ENCODE results near the gene GPR152. TPM values are rescaled to one million over a fixed set of nuclear protein-coding genes. Genes with fewer than 3 reads are reported as not detected.

The GPR152 gene, protein sequence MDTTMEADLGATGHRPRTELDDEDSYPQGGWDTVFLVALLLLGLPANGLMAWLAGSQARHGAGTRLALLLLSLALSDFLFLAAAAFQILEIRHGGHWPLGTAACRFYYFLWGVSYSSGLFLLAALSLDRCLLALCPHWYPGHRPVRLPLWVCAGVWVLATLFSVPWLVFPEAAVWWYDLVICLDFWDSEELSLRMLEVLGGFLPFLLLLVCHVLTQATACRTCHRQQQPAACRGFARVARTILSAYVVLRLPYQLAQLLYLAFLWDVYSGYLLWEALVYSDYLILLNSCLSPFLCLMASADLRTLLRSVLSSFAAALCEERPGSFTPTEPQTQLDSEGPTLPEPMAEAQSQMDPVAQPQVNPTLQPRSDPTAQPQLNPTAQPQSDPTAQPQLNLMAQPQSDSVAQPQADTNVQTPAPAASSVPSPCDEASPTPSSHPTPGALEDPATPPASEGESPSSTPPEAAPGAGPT
- not detected for polyA plus RNA-seq (2013, experiment 1 of 2; ENCODE audit: insufficient read length)
- not detected for polyA plus RNA-seq (2013, experiment 2 of 2; ENCODE audit: insufficient read length)

DNA sequence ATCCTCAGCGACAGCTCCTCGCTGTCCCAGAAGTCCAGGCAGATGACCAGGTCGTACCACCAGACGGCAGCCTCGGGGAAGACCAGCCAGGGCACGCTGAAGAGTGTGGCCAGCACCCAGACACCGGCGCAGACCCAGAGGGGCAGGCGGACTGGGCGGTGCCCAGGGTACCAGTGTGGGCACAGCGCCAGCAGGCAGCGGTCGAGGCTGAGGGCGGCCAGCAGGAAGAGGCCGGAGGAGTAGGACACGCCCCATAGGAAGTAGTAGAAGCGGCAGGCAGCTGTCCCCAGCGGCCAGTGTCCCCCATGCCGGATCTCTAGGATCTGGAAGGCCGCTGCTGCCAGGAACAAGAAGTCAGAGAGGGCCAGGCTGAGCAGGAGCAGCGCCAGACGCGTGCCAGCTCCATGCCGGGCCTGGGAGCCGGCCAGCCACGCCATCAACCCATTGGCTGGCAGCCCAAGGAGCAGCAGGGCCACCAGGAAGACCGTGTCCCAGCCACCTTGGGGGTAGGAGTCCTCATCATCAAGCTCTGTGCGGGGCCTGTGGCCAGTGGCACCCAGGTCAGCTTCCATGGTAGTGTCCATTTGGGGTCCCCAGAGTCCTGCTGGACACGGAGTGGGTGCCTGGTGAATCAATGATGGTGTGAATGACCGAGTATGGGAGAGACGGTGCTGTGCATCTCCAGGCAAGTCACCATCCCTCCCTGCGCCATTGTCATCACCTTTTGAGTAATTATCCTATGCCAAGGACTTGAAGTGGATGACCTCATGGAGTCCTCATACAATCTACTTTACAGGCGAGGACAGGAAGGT lies at the start of gene GPR152:
Gene GPR152, minus strand, starts transcription at position 589 of the 812 bp plus-strand sequence. Its CDS starts 5 bp downstream, at position 584.
- DNase-seq = no peak

DNA sequence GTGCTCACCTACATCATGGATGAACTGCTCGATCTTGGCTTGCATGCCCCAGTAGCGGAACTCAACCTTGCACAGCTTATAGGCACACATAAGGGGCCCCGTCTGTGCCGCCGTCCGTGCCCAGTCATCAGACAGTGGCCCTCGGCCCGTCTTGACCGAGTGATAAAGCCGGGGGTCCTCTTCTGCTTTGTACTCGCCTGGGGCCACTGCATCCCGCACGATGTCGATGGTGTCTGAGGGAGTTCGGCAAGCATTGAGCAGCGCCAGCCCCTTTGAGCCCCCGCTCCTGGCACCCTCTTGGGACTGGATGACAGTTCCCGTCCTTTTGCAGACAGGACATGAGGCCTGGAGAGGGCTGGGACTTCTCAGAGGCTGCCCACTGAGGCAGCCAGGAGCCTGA lies 49.3 kb upstream of the GPR152 start:
- DNase-seq = no peak

DNA sequence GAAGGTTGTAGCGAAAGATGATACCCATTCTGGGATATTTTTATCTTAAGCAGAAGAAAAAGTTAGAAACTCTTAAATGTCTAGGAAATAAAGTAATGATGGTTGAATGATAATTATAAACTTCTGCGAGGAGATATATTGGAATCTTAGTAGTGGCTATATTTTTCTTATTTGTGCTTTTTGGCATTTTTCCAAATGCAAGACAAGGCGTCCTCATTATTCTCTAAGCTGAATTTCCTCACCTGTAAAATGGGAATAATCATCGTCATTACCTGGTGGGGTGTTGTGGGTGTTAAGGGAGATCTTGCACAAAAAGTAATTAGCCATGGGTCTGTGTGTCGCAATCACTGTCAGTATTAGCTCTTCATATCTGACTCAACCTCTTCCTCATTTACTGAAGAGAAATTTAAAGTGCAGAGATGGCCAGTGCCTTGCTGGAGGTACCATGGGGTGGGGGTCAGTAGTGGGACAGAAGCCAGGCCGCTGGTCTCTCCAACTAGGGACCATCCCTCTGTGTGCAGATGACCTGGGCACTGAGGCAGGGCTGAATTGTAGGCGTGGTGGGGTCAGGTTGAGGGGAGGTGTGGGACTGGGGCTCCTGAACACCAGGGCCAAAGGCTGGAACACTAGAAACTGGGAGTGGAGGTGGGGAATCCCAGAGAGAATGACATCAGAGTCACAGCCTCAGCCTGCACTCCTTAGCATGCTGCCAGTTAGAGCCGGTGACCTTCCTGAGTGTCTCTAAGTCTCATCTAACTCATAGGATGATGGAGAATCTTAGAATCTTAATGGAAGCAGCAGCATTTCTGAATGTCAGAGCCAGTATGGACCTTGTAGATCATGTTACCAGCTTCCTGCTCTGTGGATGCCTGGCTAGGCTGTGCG lies 48.5 kb upstream of the GPR152 start:
- no peak for DNase-seq

DNA sequence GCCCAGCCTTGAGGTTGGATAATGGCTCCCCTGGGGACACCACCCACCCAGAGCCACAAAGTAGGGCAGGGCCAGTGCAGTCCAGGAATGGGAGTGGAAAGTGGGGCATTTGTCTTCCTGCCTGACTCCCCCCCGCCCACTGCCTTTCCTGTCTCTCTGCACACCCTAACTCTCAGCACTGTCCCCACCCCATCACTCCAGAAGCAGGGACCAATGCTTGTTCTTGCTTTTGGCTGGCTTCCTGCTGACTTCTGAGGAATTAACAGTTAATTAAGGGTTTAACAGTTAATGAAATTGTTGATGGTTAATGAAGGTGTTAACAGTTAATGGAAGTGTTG lies 47.9 kb upstream of the GPR152 start:
- DNase-seq = no peak

DNA sequence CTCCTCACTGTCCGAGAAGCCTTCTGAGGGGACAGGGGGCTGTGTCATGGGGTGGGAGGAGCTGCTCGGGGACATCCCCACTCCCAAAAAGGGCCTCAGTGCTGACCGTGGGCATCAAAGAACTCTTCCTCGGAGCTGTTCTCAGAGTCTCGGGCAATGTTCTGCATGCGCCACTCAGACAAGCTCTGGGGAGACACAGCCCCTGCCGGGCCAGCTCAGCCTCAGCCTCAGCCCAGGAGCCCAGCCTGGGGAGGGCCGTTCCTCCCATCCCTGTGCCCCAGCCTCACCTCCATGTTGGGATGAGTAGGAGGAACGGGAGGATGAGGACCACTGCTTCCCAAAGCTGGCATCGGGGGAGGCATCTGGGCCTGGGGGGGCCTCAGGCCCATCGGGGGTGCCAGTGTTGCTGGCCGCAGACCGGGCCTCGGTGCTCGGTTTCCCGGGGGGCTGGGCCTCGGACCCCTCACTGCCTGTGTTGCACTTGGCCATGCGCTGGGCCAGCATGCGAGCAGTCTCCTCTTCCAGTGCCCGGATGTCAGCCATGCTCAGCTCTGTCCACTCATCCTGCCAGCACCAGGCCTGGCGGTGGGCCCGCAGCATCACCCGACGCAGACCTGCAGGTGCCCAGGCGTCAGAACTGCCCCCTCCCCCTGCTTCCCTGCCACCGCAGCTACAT lies 47.4 kb upstream of the GPR152 start:
- no peak for DNase-seq

DNA sequence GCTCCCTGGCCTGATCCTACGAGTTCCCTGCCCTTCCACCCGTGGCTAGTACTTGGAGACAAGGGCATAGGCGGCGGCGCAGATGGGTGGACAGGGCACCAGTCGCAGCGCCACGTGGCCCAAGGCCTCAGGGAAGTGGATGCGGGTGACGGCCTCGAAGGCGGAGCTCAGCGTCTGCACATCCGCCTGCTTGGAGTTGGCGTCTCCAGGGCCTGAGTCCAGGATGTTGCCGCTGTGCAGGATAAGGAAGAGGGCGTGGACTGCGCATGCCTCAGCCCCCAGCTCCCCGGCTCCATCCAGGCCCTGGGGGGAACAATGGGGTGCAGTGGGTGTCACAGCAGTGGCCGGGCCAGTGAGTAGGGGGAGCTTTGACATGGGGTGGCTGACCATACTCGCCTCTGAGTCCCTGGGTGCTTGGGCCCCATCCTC lies 46.0 kb upstream of the GPR152 start:
- DNase-seq = no peak

DNA sequence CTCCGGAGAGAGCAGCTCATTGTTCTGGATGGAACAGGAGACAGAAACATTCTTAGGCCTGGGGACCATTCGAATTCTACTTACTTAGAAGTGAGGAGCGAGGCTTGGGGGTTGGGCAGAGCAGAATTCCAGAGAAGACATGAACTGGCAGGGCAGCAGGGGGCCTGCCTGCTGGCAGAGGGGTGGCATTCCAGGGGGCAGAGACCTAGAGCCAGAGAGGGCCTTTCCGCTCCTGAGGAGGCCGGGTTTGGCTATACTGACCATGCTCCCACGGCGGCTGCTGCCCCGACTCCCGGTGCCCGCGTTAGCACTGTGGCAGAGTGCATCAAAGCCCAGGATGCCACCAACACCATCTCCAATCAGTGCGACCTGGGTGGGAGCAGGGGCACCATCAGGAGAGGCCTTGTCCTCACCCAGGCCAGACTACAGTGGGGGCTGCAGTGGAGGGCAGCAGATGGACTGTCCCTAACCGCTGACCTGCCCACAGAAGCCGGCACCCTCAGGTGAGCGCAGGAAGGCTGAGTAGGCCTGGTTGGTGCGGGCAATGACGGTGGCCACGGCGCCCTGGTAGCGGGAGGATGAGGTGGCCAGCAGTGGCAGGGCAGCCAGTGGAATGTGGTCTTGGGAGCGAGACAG lies 45.2 kb upstream of the GPR152 start:
- DNase-seq = no peak

DNA sequence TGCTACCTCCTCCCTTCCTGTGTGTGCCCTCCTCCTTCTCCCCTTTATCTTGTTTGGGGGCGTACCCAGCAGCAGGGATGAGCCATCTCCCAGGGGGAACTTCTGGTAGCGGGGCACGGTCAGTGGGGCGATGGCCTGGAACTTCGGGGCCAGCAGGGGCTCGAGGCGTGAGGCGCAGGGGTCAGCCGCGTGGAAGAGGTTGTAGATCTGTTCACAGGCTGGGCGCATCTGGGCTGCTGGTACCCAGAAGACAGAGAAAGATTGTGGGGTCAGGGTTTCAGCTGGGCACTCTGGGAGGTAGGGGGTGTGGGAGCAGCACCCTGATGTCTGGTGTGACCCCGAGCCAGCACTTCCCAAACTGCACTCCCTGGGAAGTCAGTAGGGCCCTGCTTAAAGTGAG lies 43.6 kb upstream of the GPR152 start:
- DNase-seq = no peak

DNA sequence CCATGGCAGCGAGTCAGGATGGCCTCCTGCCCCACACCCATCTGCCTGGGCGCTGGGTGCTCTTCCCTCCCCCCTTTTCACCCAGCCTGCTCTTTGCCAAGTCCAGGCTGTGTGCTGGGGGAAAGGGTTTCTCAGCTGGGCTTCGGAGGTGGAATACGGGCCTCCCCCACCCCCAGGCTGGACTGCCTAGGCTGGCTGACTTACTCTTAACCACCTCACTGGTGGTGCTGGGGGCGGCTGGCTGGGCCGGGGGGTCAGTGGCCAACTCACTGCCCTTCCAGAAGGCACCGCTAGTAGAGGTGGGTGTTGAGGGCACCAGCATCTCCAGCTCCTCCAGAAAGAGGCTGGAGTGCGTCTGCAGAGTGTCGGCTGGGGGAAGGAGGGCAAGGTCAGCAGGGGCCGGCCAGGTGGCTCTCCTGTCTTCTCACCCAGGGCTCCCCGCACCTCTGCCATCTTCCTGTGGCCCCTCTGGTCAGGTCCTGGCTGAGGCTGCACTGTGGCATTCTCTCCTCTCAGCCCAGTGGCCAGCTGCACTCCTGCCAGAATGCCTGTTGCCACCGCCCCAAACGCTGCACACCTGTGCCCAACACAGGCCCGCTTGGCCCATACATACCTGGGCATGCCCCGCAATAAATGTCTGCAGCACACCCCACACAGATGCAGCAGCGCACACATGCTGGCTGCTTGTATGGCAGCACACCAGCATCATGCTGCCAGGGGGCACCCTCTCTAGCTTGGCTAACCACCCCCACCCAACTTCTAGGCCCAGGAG lies 42.9 kb upstream of the GPR152 start:
- DNase-seq = no peak

DNA sequence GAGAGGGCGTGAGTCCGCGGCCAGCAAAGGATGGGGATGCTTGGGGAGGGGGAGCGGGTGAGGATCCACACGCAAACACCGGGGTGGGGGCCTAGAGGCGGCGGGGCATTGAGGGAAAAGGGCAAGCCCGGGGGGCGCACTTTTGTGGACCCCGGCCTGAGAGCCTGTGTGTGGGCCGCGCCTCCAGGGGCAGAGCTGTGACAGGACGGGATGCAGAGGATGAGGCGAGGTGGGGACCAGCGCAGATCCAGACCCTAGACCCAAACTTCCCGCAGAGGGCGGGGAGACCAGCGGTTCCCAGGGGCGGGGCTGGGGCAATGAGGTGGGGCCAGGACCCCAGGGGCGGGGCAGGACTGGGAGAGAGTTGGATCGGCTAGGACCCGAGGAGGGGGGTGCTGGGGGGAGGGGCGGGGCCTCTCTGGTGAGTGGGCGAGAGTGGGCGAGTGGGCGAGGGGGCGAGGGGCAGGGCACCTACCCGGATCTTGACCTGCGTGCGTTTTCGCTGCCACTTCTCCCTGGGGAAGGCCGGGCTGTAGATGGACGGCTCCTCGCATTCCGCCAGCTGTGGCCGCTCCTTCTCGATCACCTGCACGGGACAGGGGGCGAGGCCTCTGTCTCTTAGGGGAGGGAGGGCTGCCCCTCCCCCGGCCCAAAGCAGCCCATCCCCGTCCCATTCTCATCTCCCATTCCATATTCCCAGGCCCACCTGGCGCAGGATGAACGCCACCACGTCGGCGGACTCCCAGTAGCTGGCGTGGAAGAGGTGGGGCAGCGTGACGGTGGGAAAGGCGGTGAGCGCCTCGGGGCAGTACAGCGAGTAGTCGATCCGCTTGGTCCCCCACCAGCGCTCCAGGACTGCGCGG lies 42.1 kb upstream of the GPR152 start:
- DNase-seq = no peak

DNA sequence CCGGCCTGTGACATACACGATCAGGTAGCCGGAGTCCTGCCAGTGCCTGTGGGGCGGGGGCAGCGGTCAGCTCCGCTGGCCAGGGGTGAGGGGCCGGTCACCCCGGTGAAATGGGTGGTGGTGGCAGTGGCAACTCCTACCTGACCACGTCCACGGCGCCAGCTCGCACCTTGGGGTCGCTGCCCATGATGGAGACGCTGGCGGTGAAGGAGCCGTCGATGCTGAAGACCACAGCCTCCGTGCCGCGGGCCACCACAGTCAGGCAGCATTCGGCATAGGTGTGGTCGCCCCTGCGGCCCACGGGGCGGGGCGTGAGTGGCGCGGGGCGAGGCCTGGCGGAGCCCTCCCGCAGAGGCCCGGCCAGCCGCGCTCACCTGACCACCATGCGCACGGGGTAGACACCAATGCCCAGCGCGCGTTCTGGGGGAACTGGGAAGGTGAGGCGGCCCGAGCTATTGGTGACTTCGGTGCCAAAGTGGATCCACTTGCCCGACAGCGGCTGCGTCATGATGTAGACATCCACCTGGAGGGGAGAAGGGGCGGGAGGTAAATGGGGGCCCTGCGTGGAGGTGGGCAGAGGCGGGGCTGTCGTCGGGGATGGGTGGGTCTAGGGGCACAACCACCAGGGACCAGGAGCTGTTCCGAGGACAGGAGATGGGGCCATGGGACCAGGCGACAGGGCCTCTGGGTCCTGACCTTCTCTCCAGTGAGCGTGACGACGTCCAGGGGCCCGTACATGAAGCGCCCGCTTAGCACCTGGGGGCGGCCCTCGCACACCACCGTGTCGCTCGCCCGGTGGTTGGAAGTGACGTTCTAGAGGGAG lies 41.2 kb upstream of the GPR152 start:
- no peak for DNase-seq

DNA sequence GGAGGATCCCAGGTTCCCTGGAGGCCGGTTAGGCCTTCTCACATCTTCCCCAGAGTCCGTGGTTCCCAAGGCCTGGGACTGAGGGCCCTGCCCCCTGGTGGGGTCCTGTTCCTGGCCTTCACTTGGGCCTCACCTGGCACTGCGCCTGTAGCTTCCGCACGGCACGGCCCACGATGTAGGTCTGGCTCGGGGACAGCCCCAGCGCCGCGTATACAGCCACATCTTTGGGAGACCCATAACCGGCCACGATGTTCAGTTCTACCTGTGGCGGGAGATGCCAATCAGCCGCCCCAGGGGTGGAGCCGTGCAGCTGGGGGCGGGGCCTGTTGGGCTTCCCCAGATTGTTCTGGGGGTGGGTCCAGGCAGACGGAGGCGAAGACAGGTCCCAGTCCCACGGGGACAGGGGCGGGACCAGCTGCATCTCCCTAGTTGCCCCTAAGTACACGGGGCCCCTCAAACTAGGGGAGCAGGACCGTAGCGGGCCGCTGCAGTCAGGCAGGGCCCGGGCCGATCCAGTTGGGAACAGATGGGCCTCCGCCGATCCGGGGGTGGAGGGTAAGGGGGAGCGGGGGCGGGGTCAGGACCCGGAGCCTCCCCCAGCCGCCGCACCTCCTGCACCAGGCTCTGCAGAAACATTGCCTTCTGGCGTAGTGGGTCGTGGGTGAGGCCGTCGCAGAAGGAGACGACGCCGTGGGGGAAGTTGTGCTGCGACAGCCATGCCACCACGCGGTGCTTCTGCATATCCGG lies 40.4 kb upstream of the GPR152 start:
- no peak for DNase-seq

DNA sequence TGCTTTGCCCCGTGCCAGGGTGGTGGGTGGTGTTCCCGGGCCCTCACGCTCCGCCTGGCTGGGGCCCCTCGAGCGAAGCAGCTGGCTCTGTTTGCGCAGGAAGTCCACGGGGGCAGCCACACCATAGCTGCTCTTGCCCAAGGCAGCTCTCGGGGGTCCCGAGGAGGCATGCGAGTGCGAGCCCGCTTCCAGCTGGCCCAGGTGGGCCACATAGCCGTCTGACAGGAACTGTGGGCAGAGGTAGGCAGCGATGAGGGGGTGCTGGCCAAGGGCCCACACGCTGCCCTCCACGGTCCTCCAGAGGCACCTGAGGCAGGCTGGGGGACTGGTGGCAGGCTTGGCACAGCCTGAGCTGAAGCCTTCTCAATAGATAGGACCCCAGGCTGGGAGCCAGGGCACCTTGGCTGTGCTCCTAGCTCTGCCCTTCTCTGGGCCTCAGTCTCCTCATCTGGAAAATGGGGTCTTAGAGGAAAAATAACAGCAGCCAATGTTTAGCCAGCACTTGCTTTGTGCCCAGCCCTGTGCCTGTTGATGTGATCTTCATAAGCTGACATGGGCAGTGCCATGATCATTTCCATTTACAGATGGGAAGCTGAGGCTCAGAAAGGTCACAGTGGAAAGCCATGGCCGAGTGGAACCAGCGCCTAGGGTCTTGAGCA lies 39.7 kb upstream of the GPR152 start:
- no peak for DNase-seq

DNA sequence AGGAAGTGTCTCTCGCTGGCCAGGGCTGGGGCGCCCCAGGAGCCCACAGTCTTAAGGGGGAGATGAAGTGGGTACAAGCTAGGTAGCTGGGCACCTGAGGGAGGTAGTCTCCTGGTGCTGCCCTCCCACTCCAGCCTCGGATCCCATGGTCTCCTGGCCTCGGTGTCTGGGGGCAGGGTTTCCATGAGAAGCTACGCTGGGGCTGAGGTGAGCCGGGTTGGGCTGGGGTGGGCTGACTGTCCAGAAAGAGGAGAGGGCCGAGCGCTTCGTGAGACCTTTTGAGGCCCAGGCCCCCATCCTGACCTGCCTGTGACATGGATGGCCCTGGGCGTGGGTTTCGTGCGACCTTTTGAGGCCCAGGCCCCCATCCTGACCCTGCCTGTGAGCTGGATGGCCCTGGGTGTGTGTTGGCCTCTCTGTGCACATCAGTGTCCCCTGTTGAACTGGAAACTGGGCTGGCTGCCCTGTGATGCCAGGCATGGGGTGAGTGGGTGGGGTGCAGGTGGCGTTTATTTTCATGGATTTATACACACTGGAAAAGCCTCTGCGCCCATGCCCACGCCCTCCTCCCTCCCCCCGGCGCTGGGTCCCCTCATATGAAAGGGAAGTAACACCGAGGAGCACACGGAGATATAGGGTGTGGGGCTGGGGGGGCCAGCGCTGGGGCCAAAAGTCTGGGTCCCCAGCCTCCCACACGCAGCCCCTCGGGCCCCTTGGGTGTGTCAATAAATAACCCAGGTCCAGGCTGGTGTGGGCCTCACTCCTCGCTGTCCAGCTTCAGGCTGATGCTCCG lies 38.9 kb upstream of the GPR152 start:
- no peak for DNase-seq

DNA sequence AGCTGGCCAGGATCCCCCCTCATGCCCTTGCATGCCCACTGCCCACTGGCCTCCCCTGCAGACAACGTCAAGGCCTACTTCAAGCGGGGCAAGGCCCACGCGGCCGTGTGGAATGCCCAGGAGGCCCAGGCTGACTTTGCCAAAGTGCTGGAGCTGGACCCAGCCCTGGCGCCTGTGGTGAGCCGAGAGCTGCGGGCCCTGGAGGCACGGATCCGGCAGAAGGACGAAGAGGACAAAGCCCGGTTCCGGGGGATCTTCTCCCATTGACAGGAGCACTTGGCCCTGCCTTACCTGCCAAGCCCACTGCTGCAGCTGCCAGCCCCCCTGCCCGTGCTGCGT lies 38.2 kb upstream of the GPR152 start:
- no peak for DNase-seq

DNA sequence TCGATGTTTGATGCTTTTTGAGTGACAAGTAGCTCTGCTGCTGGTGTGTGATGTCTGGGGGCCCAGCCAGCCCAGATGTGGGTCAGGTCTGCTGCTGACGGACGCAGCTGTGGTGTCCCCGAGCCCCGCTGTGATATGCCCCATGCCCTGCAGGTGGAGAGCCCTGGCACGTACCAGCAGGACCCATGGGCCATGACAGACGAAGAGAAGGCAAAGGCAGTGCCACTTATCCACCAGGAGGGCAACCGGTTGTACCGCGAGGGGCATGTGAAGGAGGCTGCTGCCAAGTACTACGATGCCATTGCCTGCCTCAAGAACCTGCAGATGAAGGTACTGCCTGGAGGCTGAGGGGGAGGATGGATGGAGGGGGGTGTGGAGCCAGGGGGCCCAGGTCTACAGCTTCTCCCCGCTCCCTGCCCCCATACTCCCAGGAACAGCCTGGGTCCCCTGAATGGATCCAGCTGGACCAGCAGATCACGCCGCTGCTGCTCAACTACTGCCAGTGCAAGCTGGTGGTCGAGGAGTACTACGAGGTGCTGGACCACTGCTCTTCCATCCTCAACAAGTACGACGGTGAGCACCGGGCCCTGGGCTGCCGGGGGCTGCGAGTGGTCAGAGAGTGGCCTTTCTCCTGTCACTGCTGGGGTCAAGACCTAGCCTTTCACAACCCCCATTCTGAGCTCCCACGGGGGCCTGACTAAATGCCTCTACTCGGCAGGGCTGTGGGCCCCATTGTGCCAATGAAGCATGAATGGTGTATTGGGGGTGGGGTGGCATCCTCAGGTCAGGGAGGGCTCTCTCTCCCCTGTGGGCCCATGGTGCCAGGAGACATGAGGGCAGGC lies 37.6 kb upstream of the GPR152 start:
- DNase-seq = no peak
